Hepatocyte (in vitro differentiated cells): ENCODE results near the gene CD28. TPM values are rescaled to one million over a fixed set of nuclear protein-coding genes. Genes with fewer than 3 reads are reported as not detected.
"Not testable (repeated sequence)": the region's sequence is repeated elsewhere in the genome, so short reads cannot be mapped to it uniquely, and the experiment has no call there.

ENCODE experiments used
- DNase-seq: peaks from one replicate; pipeline ENCODE4 v3.0.0-alpha.2; 2016; ENCODE audit warnings: low spot score
- H2AFZ ChIP-seq: fragments of 200-600 bp; sonication (generic); 2 replicates; pipeline ENCODE4 v1.6.0; 2016; ENCODE audit warnings: antibody characterized with exemption, mild to moderate bottlenecking
- H3K27ac ChIP-seq: fragments of 200-600 bp; sonication (generic); 2 replicates; pipeline ENCODE4 v1.5.1; 2016; ENCODE audit warnings: mild to moderate bottlenecking
- H3K27me3 ChIP-seq: fragments of 200-600 bp; sonication (generic); 2 replicates; pipeline ENCODE4 v1.6.1; 2016
- H3K36me3 ChIP-seq: fragments of 200-600 bp; sonication (generic); replicated peaks from 2 replicates; pipeline ENCODE4 v1.5.1; 2016; ENCODE audit warnings: low read depth; ENCODE audit not compliant: insufficient read depth
- H3K4me1 ChIP-seq: fragments of 200-600 bp; sonication (generic); 2 replicates; pipeline ENCODE4 v1.5.1; 2016; ENCODE audit warnings: mild to moderate bottlenecking, moderate library complexity; ENCODE audit not compliant: insufficient read depth
- H3K4me2 ChIP-seq: fragments of 200-600 bp; sonication (generic); 2 replicates; pipeline ENCODE4 v1.6.0; 2016
- H3K4me3 ChIP-seq: fragments of 200-600 bp; sonication (generic); 2 replicates; pipeline ENCODE4 v1.5.1; 2016; ENCODE audit warnings: mild to moderate bottlenecking
- H3K79me2 ChIP-seq: fragments of 200-600 bp; sonication (generic); 2 replicates; pipeline ENCODE4 v1.6.0; 2017; ENCODE audit warnings: mild to moderate bottlenecking
- H3K9me2 ChIP-seq: fragments of 200-600 bp; sonication (generic); replicated peaks from 2 replicates; pipeline ENCODE4 v1.6.0; 2017; ENCODE audit warnings: mild to moderate bottlenecking; ENCODE audit not compliant: insufficient read depth
- H3K9me3 ChIP-seq: fragments of 200-600 bp; sonication (generic); 2 replicates; pipeline ENCODE4 v1.5.1; 2016; ENCODE audit warnings: low read depth, mild to moderate bottlenecking
- H4K20me1 ChIP-seq: fragments of 200-600 bp; sonication (generic); 2 replicates; pipeline ENCODE4 v1.6.0; 2016; ENCODE audit warnings: mild to moderate bottlenecking; ENCODE audit not compliant: insufficient read depth, poor library complexity, severe bottlenecking
- EZH2 ChIP-seq: fragments of 200-600 bp; sonication (generic); IDR thresholded peaks from 2 replicates; pipeline ENCODE4 v1.6.1; 2016; ENCODE audit warnings: antibody characterized with exemption, mild to moderate bottlenecking, borderline replicate concordance
- EZH2phosphoT487 ChIP-seq: fragments of 200-600 bp; sonication (generic); IDR thresholded peaks from one replicate; pipeline ENCODE4 v1.6.1; 2018; ENCODE audit warnings: antibody characterized with exemption, mild to moderate bottlenecking, low read depth, moderate library complexity; ENCODE audit not compliant: unreplicated experiment, severe bottlenecking
- WGBS: methylation state at CpG from one replicate; pipeline ENCODE4 v1.1.6; 2016; ENCODE audit warnings: low lambda C conversion rate; ENCODE audit errors: missing lambda C conversion rate; 5-methylcytosine and 5-hydroxymethylcytosine counted together
- polyA plus RNA-seq: library from polyadenylated mRNA; unstranded; fragments of >200 nt; fragmentation: Nextera tagmentation; extraction: Ambion mirVana; gene quantifications from 2 replicates; pipeline ENCODE4 v1.2.1, GENCODE V29; 2016
- total RNA-seq: library from RNA; depleted of rRNA; stranded (reverse); fragments of >200 nt; gene quantifications from 2 replicates; pipeline ENCODE4 v1.2.3, GENCODE V29; 2014
- TF ChIP-seq, protein P1 (sequence below): fragments of 200-600 bp; sonication (generic); IDR thresholded peaks from 2 replicates; pipeline ENCODE4 v1.5.1; 2016; ENCODE audit warnings: antibody characterized with exemption, mild to moderate bottlenecking; ENCODE audit not compliant: poor library complexity

CD28 gene
- total and polyA plus RNA-seq, 2 experiments from 2014 or later = not detected

DNA sequence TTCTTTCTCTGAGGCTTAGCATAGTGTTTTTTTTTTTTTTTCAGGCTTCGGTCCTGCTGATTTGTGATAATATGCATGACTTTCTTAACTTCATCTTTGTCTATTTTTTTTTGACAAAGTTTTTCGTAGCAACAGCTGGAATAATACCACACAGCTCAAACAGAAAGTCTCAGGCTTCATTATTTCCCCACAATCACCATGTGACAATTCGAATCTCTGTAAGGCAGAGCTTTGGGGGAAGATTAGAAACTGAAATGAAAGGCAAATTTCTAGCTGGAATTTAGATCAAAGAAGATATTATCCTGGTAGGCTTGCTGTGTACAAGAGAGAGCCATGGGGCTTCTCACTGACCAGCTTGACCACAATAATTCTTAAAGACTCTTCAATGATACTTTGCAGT lies 12.2 kb upstream of the CD28 start:
- no peak overlapping the region for H3K4me2 ChIP-seq
- no peaks in the 10 kb centered on the region for H3K79me2 ChIP-seq
- H3K36me3 ChIP-seq = no peaks in the 10 kb centered on the region
- H3K9me2 ChIP-seq = no peaks in the 10 kb centered on the region
- no peaks in the 10 kb centered on the region for H3K27me3 ChIP-seq
- H4K20me1 ChIP-seq = no peaks in the 10 kb centered on the region
- no peak for DNase-seq
- H3K9me3 ChIP-seq = no peaks in the 10 kb centered on the region
- TF ChIP-seq, protein P1, sequence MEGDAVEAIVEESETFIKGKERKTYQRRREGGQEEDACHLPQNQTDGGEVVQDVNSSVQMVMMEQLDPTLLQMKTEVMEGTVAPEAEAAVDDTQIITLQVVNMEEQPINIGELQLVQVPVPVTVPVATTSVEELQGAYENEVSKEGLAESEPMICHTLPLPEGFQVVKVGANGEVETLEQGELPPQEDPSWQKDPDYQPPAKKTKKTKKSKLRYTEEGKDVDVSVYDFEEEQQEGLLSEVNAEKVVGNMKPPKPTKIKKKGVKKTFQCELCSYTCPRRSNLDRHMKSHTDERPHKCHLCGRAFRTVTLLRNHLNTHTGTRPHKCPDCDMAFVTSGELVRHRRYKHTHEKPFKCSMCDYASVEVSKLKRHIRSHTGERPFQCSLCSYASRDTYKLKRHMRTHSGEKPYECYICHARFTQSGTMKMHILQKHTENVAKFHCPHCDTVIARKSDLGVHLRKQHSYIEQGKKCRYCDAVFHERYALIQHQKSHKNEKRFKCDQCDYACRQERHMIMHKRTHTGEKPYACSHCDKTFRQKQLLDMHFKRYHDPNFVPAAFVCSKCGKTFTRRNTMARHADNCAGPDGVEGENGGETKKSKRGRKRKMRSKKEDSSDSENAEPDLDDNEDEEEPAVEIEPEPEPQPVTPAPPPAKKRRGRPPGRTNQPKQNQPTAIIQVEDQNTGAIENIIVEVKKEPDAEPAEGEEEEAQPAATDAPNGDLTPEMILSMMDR = no peak
- TF ChIP-seq EZH2 = no peak
- no peak for TF ChIP-seq EZH2phosphoT487
- no peak overlapping the region for H3K4me3 ChIP-seq
- H3K4me1 ChIP-seq = no peaks in the 10 kb centered on the region
- no peak overlapping the region for H2AFZ ChIP-seq
- no peak overlapping the region for H3K27ac ChIP-seq
- 71% methylated on average over 3 of the region's 3 CpGs for WGBS

DNA sequence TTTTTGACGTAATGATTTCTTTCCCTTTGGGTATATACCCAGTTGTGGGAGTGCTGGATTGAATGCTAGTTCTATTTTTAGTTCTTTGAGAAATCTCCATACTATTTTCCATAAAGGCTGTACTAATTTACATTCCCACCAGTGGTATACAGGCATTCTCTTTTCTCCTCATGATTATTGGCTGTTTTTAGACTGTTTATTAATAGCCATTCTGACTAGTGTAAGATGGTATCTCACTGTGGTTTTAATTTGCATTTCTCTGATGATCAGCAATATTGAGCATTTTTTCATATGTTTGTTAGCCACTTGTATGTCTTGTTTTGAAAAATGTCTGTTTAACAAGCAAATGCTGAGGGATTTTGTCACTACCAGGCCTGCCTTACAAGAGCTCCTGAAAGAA lies 9.2 kb upstream of the CD28 start:
- H3K4me1 ChIP-seq = no peaks in the 10 kb centered on the region
- no peaks in the 10 kb centered on the region for H4K20me1 ChIP-seq
- WGBS = 88% methylated on average over 1 of the region's 1 CpG
- DNase-seq = no peak
- H3K9me3 ChIP-seq = no peaks in the 10 kb centered on the region
- H3K4me2 ChIP-seq = no peak overlapping the region
- no peaks in the 10 kb centered on the region for H3K79me2 ChIP-seq
- no peak overlapping the region for H2AFZ ChIP-seq
- no peaks in the 10 kb centered on the region for H3K9me2 ChIP-seq
- H3K4me3 ChIP-seq = no peak overlapping the region
- H3K36me3 ChIP-seq = no peaks in the 10 kb centered on the region
- H3K27ac ChIP-seq = no peak overlapping the region
- H3K27me3 ChIP-seq = no peaks in the 10 kb centered on the region
- TF ChIP-seq, protein P1 = no peak
- TF ChIP-seq EZH2phosphoT487 = no peak
- no peak for TF ChIP-seq EZH2

DNA sequence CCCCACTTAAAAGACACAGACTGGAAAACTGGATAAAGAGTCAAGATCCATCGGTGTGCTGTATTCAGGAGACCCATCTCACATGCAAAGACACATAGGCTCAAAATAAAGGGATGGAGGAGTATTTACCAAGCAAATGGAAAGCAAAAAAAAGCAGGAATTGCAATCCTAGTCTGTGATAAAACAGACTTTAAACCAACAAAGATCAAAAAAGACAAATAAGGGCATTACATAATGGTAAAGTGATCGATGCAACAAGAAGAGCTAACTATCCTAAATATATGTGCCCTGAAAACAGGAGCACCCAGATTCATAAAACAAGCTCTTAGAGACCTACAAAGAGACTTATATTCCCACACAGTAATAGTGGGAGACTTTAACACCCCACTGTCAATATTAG lies 8.7 kb upstream of the CD28 start:
- H3K4me3 ChIP-seq, H3K9me2 ChIP-seq, H3K79me2 ChIP-seq, H3K9me3 ChIP-seq, H2AFZ ChIP-seq, DNase-seq, H4K20me1 ChIP-seq, H3K27ac ChIP-seq, H3K27me3 ChIP-seq, H3K4me2 ChIP-seq, H3K36me3 ChIP-seq, H3K4me1 ChIP-seq: not testable (repeated sequence)
- 92% methylated on average over 2 of the region's 2 CpGs for WGBS

DNA sequence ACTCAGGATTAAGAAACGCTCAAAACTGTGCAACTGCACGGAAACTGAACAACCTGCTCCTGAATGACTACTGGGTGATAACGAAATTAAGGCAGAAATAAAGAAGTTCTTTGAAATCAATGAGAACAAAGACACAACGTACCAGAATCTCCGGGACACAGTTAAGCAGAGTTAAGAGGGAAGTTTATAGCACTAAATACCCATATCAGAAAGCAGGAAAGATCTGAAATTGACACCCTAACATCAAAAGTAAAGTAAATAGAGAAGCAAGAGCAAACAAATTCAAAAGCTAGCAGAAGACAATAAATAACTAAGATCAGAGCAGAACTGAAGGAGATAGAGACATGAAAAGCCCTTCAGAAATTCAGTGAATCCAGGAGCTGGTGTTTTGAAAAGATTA lies 8.0 kb upstream of the CD28 start:
- H3K27me3 ChIP-seq, DNase-seq, H3K36me3 ChIP-seq, H3K9me3 ChIP-seq, H3K79me2 ChIP-seq, H2AFZ ChIP-seq, H3K4me1 ChIP-seq, H3K27ac ChIP-seq, H3K4me2 ChIP-seq, H3K9me2 ChIP-seq, H3K4me3 ChIP-seq, H4K20me1 ChIP-seq: not testable (repeated sequence)
- WGBS = 46% methylated on average over 5 of the region's 5 CpGs

DNA sequence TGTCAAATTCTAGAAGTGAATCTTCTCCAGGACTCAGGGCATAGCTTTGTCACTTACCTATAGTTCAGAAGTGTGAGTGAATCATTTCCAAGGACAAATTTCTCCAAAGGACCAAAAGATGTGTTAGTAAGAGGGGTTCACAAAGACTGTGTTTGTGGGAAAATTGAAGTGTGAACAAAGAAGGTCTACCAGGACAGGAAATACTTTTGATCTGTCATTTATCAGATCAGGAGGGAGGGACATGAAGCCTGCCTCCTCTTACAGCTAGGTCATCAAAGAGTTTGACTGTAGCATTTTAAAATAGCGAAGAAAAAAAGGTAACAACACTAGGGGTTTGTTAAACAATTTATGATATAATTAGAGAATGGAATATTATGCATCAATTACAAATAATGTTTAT lies 2.0 kb upstream of the CD28 start:
- no peaks in the 10 kb centered on the region for H3K27me3 ChIP-seq
- no peaks in the 10 kb centered on the region for H3K36me3 ChIP-seq
- TF ChIP-seq EZH2phosphoT487 (no peak), EZH2 (no peak)
- TF ChIP-seq, protein P1 = no peak
- WGBS = 97% methylated on average over 1 of the region's 1 CpG
- H3K9me2 ChIP-seq = no peaks in the 10 kb centered on the region
- no peak overlapping the region for H2AFZ ChIP-seq
- H3K4me3 ChIP-seq = no peak overlapping the region
- H4K20me1 ChIP-seq = no peaks in the 10 kb centered on the region
- DNase-seq = no peak
- no peaks in the 10 kb centered on the region for H3K4me1 ChIP-seq
- H3K9me3 ChIP-seq = no peaks in the 10 kb centered on the region
- no peak overlapping the region for H3K4me2 ChIP-seq
- H3K79me2 ChIP-seq = no peaks in the 10 kb centered on the region
- H3K27ac ChIP-seq = no peak overlapping the region
